Fibroblast of pulmonary artery (primary cell): Measurements from ENCODE around the gene ANKRD13C.
"Not testable (repeated sequence)": the region's sequence is repeated elsewhere in the genome, so short reads cannot be mapped to it uniquely, and the experiment has no call there.

ENCODE experiments used
- DNase-seq: peaks from one replicate; pipeline ENCODE4 v3.0.0-alpha.2; 2010; ENCODE audit warnings: low read depth
- H3K4me3 ChIP-seq: replicated peaks from 2 replicates; pipeline ENCODE4 v1.5.1; 2011; ENCODE audit warnings: low read depth, mild to moderate bottlenecking, control low read depth, low read length, moderate library complexity
- CTCF ChIP-seq: IDR thresholded peaks from 2 replicates; pipeline ENCODE4 v1.5.1; 2011; ENCODE audit warnings: mild to moderate bottlenecking, control low read depth, low read length, inconsistent platforms; ENCODE audit errors: missing control alignments

The ANKRD13C gene

DNA sequence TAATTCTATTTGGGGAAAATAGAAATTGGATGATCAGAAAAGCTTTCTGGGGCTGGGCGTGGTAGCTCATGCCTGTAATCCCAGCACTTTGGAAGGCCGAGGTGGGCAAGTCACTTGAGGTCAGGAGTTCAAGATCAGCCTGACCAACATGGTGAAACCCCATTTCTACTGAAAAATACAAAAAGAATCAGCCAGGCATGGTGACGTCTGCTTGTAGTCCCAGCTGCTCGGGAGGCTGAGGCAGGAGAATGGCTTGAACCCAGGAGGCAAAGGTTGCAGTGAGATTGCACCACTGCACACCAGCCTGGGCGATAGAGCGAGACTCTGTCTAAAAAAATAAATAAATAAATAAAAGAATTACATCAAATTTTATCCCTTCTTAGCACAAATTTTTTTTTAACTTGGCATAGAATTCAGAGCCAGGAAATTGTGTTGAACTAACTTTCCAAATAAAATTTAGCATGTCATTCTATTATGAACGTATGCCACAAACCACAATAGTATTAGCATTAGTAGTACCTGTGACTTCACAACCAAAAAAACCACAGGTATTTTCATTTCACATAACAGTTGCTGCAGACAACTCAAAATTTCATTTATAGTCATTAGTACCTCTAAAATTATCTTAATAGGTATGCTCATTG, 4.5 kb upstream of the ANKRD13C start:
- no peak for DNase-seq
- no peak overlapping the region for H3K4me3 ChIP-seq
- no peak for TF ChIP-seq CTCF

DNA sequence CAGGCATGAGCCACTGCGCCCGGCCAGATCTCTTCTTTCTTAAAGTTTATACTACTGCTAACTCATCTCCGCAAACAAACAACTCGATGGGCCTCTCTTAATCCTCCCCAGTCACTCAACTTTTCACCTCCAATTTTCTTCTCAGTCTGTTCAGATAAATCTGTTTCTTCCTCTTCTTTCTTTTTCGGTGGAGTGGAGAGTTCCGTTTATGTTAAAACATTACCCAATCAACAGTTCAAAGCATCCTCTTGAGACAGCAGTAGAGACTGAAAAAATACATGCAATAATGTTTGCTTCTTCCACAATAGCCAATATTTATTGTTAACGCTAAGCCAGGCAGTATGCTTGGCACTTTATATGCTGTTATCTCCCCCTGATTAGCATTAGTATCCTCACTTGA, 1.4 kb upstream of the ANKRD13C start:
- H3K4me3 ChIP-seq: no peak overlapping the region
- no peak for DNase-seq
- no peak for TF ChIP-seq CTCF

- DNase-seq: no peak
- TF ChIP-seq CTCF: no peak
- peak overlapping the region; percentile 94 for H3K4me3 ChIP-seq
Measured at GRCh38 chr1:70355111-70355407, 537 bp upstream of the ANKRD13C start.

DNA sequence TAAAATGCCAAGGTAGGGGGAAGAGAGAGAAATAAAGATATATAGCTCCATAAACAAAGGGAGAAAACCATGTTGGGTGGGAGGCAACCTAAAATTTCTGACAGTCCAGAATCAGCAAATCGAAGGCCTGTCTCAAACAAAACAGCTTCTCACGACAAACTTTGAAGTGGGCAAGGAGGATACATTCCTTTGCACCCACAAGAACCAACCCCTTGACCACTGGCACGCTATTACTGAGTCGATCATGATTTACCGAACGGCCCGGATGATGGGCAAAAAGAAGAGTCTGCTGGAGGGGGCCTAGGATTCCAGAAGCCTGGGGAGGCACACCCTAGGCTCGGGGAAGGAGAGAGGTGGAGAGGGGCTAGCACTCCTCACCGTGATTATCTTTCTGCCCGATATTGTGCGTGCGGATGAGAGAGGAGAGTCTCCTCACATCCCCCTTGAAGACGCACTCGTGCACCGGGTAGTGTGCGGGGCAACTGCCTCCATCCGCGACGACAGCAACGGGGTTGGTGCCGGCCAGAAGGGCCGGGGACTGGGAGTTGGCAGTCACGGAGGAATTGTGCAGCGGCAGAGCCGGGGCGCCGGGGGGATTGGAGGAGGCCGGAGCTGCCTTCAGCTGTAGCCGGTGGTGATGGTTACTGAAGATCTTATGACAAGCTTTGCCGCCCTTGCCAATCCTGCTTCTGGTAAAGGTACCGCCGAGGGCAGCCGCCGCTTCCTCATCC, 756 bp downstream of the ANKRD13C start:
- DNase-seq: peak; percentile 76
- H3K4me3 ChIP-seq: peak overlapping the region; percentile 94
- TF ChIP-seq CTCF: no peak

DNA sequence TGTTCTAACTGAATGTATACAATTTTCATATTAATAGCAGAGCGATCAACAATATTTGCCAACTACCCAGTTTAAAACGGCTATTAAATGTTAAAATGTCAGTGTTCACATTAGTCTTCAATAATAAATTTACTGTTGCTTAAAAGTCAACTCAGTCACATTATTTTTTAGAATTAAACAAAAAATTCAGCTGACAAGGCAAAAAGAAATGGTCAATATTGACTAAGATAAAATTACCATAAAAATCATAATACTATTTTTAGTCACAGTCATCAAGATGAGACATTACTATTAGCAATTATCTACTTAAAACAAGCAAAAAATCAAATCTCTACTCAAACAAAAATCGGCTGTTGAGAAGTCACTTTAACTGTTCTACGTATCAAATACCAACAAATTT, 1.5 kb downstream of the ANKRD13C start:
- DNase-seq: no peak
- no peak for TF ChIP-seq CTCF
- peak overlapping the region; percentile 94 for H3K4me3 ChIP-seq

- H3K4me3 ChIP-seq: not testable (repeated sequence)
Measured at GRCh38 chr1:70349799-70350198, 4.7 kb downstream of the ANKRD13C start.

GRCh38 chr1:70348399-70349165, 5.9 kb downstream of the ANKRD13C start:
- H3K4me3 ChIP-seq: no peak overlapping the region
- no peak for DNase-seq
- no peak for TF ChIP-seq CTCF

More at GRCh38 chr1:70349799-70350198, 4.7 kb downstream of the ANKRD13C start:
- DNase-seq: not testable (repeated sequence)

DNA sequence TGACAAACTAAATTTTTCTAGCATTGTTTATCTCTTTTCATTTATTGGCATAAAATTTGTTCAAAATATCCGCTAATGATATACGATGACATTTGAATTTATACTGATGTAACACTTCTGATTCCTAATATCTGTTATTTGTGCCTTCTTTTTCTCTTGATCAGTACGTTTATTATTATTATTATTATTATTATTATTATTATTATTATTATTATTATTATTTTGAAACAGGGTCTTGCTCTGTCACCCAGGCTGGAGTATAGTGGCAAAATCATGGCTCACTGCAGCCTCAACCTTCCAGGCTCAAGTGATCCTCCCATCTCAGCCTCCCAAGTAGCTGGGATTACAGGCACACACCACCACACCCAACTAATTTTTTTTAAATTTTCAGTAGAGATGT, 14.9 kb downstream of the ANKRD13C start:
- H3K4me3 ChIP-seq, DNase-seq: not testable (repeated sequence)
